Stimulated activated naive CD4-positive, alpha-beta T cell treated with Interleukin-2 at 50 U/mL for 16 hours (primary cell): Measurements from ENCODE around the gene DDX19B.

Experiments used
- DNase-seq: peaks from one replicate; lab custom pipeline; 2025; lab: John Stamatoyannopoulos, UW

DDX19B gene

DNA sequence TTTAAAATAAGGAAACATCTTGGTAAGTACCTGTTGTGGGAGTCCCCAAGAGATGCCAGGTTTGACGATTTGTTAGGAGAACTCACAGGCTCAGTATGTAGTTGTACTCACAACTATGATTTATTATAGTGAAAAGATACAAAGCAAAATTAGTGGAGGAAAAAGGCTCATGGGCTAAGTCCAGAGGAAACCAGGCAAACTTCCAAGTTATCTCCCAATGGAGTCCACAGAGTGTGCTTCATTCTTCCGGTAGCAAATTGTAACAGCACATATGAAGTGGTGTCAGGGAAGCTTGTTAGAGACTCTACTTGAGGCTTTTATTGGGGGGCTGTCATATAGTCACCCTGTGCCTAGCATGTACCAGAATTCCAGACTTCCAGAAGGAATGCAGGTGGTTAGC lies 50.0 kb downstream of the DDX19B start:
- DNase-seq = no peak

DNA sequence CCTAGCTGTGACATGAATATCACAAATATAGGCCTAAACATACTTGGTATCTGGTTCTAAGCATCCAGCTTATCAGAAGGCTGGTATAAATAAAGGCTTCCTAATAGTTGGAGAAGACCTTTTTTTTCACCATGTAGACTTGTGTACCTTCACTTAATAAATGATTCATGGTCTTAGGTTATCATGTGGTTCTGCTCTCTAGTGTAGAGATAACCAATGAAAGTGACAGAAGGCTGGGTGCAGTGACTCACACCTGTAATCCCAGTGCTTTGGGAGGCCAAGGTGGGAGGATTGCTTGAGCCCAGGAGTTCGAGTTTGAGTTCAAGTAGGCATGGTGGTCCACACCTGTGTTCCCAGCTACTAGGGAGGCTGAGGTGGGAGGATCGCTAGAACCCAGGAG lies 50.8 kb downstream of the DDX19B start:
- no peak for DNase-seq

DNA sequence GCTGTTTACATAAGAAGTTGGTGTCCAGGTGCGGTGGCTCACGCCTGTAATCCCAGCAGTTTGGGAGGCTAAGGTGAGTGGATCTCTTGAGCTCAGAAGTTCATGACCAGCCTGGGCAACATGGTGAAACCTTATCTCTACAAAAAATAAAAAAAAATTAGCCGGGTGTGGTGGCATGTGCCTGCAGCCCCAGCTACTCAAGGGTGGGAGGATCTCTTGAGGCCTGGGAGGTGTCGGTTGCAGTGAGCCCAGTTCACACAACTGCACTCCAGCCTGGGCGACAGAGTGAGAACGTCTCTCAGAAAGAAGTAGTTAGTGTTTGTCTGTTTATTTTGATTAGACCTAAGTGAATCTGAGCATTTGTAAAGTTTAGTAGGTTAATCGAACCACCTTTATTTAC lies 60.6 kb downstream of the DDX19B start:
- no peak for DNase-seq

DNA sequence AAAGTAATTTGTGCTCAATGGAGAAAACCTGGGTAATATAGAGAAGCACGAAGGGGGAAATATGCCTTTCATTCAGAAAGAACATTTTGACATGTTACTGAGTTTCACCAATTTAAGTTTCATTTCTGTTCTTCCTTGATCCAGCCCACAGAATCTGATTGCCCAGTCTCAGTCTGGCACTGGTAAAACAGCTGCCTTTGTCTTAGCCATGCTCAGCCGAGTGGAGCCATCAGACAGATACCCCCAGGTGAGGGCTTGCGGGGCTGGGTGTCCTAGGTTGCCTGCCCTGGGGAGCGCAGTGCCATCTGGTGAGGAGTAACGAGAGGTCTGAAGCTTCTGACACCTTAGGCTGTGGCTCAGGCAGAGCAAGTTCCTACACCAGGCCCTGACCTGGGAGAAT lies 65.4 kb downstream of the DDX19B start:
- no peak for DNase-seq

DNA sequence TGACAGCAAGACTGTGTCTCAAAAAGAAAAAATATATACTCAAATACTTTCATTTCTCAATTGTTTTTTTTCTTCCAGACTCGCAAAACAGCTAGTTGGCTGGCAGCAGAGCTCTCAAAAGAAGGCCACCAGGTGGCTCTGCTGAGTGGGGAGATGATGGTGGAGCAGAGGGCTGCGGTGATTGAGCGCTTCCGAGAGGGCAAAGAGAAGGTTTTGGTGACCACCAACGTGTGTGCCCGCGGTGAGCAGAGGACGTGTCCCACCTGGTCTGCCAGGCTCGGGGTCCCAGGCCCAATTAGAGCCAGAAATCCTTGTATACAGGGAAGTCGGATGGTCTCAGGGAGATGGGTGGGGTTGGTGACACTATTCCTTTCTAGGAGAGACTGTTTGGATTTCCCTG lies 71.2 kb downstream of the DDX19B start:
- peak; percentile 6 for DNase-seq

DNA sequence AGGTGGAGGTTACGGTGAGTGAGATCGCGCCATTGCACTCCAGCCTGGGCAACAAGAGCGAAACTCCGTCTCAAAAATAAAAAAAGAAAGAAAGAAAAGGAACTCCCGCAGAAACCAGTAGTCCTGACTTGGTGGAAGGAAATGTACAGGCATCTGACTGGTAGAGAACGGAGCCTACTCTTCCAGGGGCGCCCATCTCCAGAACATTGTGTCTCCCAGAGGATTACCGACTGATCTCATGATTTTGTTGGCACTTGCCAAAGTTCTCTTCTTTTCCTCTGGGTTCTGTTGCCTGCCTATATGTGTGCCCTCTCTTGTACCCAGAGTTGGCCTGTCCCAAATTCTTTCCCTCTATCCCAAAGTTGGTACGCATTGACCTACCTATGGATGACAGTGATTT lies 71.9 kb downstream of the DDX19B start:
- DNase-seq = no peak

DNA sequence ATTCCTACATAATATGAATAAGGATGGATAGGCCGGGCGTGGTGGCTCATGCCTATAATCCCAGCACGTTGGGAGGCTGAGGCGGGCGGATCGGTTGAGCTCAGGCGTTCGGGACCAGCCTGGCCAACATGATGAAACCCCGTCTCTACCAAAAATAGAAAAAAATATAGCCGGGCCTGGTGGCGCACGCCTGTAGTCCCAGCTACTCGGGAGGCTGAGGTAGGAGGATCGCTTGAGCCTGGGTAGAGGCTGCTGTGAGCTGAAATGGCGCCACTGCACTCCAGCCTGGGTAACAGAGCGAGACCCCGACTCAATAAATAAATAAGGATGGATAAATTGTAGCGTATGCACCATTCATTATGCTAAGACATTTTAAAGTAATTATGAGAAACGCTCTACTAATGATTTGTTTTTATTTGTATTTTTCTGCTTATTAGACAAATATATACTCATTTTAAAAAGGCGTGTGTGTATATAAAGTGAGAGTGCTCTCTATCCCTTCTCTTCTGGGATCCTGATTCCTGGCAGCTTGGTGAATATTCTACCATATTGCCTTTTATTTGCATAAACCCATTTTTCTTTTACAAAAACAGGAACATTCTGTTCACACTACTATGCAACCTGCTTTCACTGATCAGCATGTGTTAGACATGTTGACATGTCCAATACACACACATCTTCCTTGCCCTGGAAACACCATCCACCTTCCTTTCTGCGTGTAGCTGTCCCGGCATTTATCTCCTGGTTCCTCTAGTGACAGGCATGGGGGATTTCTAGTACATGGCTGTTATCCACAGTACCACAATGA lies 74.1 kb downstream of the DDX19B start:
- no peak for DNase-seq

DNA sequence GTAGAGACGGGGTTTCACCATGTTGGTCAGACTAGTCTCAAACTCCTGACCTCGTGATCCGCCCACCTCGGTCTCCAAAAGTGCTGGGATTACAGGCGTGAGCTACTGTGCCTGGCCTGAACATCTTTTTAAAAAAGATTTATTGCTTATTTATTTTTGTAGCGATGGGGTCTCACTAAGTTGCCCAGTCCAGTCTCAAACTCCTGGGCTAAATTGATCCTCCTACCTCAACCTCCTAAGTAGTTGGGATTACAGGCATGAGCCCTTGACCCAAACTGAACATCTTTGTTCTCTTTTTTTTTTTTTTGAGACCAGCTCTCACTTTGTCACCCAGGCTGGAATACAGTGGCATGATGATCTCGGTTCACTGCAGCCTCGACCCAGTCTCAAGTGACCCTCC lies 75.2 kb downstream of the DDX19B start:
- no peak for DNase-seq

DNA sequence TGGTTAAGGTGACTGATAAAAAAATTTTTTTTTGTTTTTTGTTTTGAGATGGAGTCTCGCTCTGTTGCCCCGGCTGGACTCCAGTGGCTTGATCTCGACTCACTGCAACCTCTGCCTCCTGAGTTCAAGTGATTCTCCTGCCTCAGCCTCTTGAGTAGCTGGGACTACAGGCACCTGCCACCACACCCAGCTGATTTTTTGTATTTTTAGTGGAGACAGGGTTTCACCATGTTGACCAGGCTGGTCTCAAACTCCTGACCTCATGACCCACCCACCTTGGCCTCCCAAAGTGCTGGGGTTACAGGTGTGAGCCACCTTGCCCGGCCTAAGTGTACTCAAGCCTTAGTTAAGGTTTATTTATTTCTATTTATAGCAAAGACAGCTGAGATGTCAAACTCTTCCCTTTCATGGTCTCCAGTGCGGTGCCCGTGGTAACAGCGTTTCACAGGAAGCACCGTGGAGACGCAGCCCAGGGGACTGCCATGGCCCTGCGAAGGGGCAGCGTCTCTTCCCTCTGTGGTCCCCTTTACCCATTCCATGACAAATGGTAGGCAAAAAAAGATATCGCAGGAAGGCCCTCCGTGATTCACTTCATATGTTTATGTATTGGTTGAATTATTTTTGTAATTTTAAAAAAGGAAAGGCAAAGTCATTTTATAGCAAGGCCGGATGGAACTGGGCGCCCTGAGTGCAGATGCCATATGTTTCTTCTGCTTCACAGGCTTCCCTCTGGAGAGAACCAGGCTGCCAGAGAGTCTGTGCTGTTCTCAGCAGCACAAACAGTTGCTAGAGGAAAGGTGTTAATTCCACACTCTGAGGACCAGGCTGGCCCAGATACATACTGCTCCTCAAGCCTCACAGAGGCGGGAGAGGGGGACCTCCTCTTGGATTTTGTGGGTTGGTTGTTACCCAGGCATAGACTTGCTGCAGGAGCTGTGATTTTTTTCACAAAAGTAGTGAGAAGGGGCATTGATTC lies 76.9 kb downstream of the DDX19B start:
- DNase-seq = no peak

DNA sequence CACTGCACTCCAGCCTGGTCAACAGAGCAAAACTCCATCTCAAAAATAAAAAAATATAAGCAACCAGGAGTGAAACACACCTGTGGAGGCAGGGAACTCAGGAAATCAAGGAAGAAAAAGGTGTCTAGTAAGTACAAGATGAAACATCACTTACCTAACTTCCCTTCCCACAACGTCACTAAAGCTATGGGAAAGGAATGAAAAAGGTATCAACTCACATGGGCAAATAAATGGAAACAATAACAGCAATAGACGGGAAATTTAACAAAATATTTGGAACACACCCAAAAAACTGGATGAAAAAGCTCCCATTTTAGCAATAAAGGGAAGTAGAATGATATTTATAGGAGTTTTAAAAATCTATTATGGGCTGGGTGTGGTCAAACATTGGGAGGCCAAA lies 78.8 kb downstream of the DDX19B start:
- DNase-seq = no peak

DNA sequence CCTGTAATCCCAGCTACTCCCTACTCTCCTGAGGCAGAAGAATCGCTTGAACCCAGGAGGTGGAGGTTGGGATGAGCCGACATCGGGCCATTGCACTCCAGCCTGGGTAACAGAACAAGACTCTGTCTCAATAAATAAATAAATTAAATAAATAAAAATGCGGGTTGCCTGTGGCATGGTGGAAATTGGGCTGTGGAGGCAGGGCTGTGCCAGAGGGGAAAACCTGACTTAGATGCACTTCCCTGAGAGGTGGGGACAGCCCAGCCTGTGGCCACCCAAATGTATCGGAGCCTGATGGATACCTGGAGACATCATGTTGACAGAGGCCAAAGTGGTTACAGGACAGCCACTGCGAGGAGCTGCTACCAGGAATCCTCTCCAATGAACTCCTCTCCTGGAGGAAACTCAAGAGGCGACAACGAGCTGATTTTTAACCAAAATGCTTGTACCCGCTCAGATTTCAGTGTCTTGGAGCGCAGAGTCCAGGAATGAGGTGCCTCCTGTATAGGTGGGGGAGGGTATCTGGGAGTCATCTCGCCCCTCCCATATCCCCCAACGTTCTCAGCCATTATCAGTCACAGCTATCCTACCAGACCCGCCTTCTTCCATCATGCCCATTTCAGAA lies 80.0 kb downstream of the DDX19B start:
- no peak for DNase-seq

DNA sequence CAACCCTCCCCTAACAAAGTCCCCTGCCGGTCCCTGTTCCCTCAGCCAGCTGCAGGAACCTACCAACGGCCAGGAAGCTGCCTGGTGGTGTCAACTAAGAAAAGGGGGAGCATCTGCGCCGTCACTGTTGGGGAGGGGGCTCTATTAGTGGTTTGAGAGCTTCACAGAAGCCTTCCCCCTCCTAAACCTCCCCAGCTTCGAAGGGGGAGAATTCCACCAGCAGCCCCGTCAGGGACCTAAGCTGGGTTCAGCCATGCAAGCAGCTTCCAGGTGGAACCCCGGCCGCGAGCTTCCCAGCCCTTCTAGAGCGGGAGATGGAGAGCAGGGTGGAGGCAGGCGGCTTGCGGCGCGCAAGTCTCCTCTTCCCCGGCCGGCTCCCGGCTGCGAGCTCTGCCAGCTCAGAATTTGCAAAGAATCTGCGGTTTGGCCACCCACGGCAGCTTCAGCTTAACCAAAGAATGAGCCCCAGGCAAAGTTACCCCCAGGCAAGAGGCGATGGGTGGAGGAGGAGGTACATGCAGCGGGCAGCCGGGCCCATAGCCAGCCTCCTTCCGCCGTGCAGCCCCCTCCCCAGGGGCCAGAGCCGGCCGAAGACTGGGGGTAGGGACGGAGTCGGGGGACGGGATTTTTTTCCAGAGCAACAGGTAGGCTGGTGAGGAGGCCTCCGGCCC lies 81.4 kb downstream of the DDX19B start:
- peak; percentile 84 for DNase-seq

DNA sequence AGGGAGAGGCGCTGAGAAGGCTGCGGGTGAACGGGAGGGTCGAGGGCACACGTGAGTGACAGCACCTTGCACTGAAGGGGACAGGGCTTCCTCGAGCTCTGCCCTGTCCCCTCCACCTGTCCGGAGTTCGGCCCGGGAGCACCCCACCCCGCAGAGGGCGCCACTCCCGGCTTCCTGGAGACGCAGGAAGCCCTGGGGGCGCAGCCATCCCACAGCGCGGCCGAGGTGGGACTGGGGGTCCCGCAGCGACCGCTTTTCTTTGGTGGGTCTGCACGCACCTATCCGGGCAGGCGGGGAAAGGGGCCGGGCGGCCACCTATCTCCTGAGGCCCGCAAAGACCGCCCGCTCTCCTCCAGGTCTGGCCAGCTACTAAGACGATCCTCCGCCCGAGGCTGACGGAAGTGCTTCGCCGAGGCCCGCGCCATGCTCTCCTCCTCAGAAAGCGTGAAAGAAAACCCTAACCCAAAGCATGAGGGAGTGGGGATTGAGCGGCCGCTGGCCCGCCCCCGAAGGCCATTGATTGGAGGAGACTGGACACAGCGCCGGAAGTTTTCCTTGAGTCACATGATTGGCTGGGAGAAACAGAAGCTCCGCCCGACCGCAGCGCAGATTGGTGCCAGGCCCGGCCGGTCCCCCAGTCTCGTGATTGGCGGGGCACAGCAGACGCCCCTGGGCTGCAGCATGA lies 82.1 kb downstream of the DDX19B start:
- DNase-seq = peak; percentile 96

DNA sequence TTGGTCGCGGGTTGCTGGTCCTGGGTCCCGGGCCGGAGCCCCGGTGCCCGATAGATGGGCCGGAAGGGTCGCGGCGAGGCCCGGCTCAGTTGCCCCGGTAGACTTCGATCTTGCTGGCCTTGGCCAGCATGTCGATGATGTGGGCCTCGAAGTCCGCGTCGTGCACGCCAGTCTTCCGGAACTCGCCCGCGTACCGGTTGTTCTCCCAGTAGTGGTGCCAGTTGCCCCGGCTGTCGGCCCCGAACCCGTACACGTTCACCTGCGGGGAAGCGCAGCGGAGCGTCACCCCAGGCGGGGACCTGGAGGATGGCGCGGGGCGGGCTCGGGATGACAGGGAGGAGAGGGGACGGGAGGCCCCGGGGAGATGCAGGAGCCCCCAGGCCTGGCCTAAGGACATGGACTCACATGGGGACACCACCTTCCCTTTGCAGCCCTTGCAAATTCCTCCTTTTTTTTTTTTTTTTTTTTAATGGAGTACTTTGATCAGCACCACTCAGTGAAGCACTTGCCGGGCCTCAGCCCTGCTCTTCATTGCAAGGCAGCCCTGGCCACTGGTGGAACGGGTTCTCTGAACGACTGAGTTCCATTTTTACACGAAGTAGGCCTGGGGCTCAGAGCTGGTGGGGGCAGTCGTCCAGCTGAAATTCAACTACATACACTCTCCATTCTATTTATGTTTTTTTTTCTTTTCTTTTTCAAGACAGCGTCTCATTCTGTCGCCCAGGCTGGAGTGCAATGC lies 82.8 kb downstream of the DDX19B start:
- DNase-seq = no peak

DNA sequence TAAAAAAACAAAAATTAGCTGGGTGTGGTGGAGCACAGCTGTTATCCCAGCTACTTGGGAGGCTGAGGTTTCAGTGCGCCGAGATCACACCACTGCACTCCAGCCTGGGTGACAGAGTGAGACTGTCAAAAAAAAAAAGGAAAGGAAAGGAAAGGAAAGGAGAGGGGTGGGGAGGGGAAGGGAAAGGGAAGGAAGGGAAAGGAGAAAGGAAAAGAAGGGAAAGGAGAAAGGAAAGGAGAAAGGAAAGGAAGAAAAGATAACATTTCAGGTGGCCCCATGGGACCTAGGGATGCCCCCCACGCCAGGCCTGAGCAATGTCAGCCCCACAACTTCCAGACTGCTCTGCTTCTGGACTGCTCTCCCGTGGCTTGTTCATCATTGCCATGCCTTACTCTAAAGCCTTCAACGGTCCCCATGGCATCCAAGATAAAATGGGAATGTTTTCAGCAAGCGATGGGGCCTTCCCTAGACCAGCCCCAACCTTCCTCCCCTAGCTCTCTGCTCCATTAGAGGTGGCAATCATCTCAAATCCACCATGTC lies 84.5 kb downstream of the DDX19B start:
- DNase-seq = no peak
